Embryonic facial prominence (tissue), 1 donor: Measurements from ENCODE around the gene LRP2BP.

Experiments
- DNase-seq: peaks from one replicate; pipeline ENCODE4 v3.0.0-alpha.2; 2016; ENCODE audit errors: extremely low spot score

The LRP2BP gene

DNA sequence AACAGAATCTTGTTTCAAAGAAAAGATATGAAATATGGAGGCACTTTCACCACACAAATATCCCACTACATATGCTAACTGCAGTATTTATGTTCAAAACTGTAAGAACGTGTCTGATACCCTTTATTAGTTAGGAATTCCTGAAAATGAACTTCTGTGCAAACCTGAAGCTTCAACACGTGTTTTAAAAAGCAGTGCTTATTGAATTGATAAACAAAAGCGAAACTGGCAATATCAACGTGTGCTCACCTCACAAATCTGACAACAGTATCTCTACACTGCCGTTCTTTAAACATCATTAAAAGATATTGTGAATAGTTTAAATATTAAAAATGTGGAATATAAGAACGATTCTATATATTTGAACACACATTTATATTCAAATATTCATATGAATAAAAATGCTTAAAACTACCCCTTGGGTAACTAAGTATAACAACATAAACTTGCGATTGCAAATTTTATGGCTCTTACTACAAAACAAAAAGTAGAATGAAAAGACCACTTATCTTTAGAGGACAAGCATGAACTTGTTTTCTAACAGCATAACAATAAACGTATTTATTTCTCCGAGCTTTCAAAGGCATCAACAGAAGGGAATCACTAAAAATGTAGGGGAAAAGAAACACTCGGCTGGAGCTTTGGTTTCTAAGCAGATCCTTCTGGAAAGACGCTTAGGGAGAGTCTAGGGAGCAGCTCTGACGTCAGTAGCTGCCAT lies at the start of gene LRP2BP:
Gene LRP2BP (minus strand): TSS at position 687 of the 718 bp plus-strand sequence. CDS start 17,738 bp downstream, outside the sequence.
- peak; percentile 88 for DNase-seq

GRCh38 chr4:185445209-185445608 lies 49.5 kb upstream of the LRP2BP start:
- no peak for DNase-seq

GRCh38 chr4:185441479-185441878 lies 45.8 kb upstream of the LRP2BP start:
- no peak for DNase-seq

GRCh38 chr4:185437809-185438208 lies 42.1 kb upstream of the LRP2BP start:
- no peak for DNase-seq

DNA sequence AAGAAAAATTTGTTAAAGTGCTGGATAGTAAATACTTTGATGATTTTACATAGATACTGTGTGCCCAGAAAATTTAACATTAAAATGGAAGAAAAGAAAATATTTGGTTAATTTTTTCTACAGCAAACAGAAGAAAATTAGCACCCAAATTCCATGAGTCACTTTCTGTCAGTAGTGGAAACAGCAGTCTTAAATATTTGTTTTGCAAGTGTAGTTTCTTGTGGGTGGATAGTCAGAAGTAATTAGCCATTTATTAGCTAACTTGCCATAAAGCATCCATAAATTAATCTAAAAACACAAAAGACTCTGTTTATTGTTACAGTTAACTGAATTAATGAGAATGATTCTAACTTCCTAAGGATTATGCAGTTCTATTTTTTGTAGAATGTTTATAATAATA lies 39.7 kb upstream of the LRP2BP start:
- no peak for DNase-seq

DNA sequence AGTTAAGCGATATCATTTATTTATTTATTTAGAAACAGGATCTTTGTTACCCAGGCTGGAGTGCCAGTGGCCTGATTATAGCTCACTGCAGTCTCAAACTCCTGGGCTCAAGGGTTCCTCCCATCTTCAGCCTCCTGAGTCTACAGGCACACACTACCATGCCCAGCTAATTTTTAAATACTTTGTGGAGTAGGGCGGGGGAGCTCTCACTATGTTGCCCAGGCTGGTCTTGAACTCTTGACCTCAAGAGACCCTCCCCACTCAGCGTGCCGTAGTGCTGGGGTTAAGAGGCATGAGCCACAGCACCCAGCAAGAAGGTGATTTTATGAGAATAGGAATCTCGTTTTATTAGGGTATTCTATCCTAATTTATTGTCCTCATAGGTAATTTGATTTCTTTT lies 33.9 kb upstream of the LRP2BP start:
- DNase-seq = no peak

GRCh38 chr4:185426960-185427688 lies 31.4 kb upstream of the LRP2BP start:
- no peak for DNase-seq

GRCh38 chr4:185425647-185426352 lies 30.1 kb upstream of the LRP2BP start, which contains the start of gene UFSP2:
TSS of gene UFSP2 (minus strand) at chr4:185425964. CDS start at chr4:185425868, 96 bp downstream.
- DNase-seq = peak; percentile 87

DNA sequence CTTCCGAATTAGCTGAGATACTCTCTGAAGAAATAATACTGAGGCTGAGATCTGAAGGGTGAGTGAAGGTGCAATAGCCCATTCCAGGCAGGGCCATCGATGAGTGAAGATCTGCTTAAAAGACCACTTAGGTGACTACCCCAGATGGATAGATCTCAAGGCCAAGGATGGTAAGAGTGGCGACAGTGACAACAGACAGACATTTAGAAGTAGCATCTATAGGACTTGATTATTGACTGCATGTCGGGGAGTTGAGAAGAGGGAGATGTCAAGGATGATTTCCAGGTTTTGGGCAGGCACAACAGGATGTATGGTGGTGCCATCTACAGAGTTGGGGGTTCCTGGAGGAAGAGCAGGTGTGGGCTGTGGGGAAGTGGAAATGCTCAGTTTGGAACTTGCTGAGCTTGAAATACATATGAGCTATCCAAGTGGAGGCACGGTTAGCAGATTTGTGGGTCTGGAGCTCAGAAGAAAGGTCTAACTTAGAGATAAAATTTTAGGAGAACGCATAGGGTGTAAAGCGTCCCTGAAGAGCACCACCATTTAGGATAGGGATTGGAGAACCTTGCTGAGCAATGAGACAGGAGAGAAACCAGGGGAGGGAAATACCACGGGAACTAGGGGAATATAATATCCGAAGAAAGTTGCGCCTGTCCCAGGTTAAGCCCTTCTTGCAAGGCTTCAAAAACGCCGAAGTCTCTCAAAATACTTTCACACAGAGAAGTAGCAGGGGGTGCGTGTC lies 29.4 kb upstream of the LRP2BP start:
- peak; percentile 53 for DNase-seq

DNA sequence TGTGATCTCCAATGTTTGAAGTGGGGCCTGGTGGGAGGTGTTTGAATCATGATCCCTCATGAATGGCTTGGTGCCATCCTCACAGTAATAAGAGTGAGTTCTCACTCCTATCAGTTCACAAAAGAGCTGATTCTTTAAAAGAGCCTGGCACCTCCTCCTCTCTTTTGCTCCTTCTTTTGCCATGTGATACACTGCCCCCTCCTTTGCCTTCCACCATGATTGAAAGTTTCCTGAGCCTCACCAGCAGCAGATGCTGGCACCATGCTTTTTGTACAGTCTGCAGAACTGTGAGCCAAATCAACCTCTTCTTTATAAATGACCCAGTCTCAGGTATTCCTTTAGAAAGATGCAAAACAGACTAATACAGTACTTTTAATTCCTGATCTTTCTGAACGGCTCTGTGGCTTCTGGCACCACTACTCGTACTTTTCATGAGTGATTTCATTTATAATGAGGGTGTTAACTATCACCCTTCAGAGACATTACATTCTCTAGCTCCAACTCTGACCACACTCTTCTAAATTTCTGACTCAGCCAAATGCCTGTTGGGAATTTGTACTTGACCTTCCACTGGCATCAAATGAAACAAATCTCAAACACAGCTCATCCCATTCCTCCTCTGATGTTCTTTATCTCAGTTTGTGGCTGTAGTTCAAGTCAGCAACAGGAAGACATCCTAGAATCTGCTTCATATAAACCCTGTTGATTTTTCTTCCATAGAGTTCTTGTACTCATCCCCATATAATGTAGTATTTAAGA lies 25.8 kb upstream of the LRP2BP start:
- DNase-seq = no peak

GRCh38 chr4:185416955-185417354 lies 21.2 kb upstream of the LRP2BP start:
- DNase-seq = no peak

DNA sequence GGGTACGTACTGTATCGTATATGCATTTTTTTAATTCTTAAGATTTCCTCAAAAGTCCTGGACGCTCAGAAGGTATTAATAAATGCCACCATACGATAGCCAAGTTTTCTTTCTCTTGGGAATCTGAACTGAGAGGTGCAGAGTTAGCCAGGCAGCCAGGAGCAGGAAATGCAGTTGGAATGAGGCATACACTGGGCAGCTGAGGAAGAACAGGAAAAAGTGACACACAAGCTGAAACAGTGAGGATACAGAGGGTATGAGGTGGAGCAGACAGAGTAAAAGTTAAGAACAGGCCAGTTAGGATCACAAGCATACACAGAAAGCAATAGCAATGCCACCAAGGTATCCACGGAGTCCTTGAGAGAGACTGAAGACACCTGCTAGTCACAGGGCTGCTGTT lies 16.7 kb upstream of the LRP2BP start:
- DNase-seq = no peak

- no peak for DNase-seq
Observed at GRCh38 chr4:185411849-185412248, 16.1 kb upstream of the LRP2BP start.

GRCh38 chr4:185408432-185408831 lies 12.7 kb upstream of the LRP2BP start:
- DNase-seq = no peak

GRCh38 chr4:185405296-185405999 lies 9.7 kb upstream of the LRP2BP start:
- no peak for DNase-seq

DNA sequence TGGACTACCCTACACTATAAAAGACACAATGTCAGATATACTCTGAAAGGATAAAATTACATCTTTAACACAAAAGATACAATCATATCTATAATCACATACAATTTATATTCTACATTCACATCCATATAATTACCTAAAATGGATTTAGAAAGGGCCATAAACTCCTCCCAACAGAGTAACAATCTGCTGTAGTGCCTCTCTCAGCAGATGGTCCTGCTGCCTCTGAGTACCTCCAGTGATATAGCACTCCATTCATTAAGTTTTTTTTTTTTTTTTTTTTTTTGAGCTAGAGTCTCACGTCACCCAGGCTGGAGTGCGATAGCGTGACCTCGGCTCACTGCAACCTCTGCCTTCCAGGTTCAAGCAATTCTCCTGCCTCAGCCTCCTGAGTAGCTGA lies 8.3 kb upstream of the LRP2BP start:
- DNase-seq = no peak

DNA sequence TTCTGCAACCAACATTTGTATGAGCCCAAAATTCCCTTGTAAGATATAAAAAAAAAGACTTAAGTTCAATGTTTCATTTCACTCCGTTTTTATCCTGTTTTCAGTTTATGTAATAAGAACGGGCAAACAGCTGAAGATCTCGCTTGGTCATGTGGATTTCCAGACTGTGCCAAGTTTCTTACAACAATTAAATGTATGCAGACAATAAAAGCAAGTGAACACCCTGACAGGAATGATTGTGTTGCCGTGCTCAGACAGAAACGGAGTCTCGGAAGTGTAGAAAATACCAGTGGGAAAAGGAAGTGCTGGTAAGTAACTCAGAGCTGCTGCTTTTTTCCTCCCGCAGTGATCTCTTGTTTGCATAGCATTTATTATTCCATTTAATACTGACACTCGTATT lies 3.7 kb upstream of the LRP2BP start:
- DNase-seq = no peak

- DNase-seq = no peak
Observed at GRCh38 chr4:185398618-185399017, 2.9 kb upstream of the LRP2BP start.

DNA sequence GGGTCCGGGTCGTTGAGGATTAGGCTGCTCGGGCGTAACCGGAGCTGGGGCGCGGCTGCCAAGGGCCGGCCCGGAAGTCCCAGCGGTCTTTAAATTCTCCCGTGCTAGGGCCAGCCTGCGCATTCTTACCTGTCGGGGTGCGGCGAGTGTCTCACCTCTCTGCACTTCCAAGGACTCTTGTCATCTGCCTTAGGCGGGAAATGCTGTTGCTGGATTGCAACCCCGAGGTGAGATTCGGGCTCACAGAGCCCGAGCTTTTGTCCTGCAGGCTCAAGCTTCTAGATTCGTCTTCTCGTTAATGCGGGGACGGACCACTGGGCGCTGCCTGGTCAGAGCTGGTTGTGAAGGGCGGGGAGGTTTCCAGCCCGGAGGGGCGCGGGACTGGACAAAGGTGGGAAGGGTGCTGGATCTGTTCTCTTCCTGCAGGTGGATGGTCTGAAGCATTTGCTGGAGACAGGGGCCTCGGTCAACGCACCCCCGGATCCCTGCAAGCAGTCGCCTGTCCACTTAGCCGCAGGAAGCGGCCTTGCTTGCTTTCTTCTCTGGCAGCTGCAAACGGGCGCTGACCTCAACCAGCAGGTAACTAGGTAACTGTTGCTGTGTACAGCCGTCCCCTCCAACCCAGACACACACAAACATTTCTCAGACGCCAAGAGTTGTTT lies 1.1 kb upstream of the LRP2BP start, which contains the start of gene ANKRD37:
Gene ANKRD37 (plus strand): TSS at position 118 of the 662 bp plus-strand sequence. CDS start 83 bp downstream, at position 201.
- DNase-seq = no peak
